Fibroblast of pulmonary artery (primary cell): ENCODE measurements around the gene ADGRF5.
A peak's percentile ranks its signal among the peaks of the same experiment; 100 is the strongest.

Experiments
- DNase-seq: peaks from one replicate; pipeline ENCODE4 v3.0.0-alpha.2; 2010; ENCODE audit warnings: low read depth
- H3K4me3 ChIP-seq: replicated peaks from 2 replicates; pipeline ENCODE4 v1.5.1; 2011; ENCODE audit warnings: low read depth, mild to moderate bottlenecking, control low read depth, low read length, moderate library complexity
- TF ChIP-seq, protein P1 (sequence below): IDR thresholded peaks from 2 replicates; pipeline ENCODE4 v1.5.1; 2011; ENCODE audit warnings: mild to moderate bottlenecking, control low read depth, low read length, inconsistent platforms; ENCODE audit errors: missing control alignments

Gene ADGRF5

DNA sequence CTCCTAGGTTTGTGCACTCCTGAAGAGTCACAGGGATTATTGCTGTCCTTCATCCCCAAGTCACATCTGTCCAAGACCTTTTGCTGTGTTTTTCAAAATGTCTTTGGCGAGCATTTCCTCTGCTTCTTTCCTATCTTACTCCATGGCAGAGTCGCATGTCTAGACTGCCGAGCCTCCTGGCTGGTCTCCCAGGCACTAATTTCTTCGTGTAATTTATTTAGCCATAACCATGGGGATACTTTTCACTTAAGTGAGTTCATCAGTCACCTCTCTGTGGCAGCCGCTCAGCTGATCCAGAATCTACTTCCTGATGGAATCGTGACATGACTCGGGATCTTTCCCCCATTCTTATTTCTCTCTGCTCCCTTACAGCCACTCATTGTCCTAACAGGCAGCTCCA is 25.8 kb downstream of the ADGRF5 start:
- no peak for DNase-seq
- no peak overlapping the region for H3K4me3 ChIP-seq
- TF ChIP-seq, protein P1, sequence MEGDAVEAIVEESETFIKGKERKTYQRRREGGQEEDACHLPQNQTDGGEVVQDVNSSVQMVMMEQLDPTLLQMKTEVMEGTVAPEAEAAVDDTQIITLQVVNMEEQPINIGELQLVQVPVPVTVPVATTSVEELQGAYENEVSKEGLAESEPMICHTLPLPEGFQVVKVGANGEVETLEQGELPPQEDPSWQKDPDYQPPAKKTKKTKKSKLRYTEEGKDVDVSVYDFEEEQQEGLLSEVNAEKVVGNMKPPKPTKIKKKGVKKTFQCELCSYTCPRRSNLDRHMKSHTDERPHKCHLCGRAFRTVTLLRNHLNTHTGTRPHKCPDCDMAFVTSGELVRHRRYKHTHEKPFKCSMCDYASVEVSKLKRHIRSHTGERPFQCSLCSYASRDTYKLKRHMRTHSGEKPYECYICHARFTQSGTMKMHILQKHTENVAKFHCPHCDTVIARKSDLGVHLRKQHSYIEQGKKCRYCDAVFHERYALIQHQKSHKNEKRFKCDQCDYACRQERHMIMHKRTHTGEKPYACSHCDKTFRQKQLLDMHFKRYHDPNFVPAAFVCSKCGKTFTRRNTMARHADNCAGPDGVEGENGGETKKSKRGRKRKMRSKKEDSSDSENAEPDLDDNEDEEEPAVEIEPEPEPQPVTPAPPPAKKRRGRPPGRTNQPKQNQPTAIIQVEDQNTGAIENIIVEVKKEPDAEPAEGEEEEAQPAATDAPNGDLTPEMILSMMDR, result no peak

- no peak for DNase-seq
- TF ChIP-seq, protein P1, result no peak
- H3K4me3 ChIP-seq, result no peak overlapping the region
These were observed 27.3 kb downstream of the ADGRF5 start for GRCh38 chr6:46894433-46894832.

- DNase-seq, result no peak
- TF ChIP-seq, protein P1, result no peak
These were observed 28.1 kb downstream of the ADGRF5 start for GRCh38 chr6:46893648-46894047.

DNA sequence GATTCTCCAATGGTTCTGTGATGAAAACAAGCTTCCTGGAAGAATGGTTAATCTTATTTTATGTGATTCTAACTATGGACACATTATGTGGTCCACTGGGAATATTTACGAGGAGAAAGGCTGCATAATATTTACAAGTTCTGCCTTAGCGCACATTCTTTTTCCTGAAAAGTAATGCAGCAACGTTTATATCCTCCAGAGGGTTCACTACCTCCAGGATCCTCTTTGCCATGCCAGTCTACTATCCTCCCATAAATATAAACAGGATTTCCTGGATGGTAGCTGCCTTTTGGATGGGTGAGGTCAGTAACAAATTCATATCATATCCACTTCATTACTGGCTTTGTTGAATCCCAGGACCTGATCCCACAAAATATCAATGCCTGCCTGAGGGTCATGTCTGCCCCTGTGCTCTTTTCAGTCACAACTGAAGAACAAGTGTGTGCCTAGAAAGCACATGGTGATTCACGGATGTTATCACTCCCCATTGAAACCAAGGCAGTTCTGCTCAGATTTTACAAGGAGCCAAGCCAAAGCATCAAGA is 30.4 kb downstream of the ADGRF5 start:
- no peak for DNase-seq
- TF ChIP-seq, protein P1, result no peak
- H3K4me3 ChIP-seq, result no peak overlapping the region

More at GRCh38 chr6:46893648-46894047, 28.1 kb downstream of the ADGRF5 start:
- no peak overlapping the region for H3K4me3 ChIP-seq

DNA sequence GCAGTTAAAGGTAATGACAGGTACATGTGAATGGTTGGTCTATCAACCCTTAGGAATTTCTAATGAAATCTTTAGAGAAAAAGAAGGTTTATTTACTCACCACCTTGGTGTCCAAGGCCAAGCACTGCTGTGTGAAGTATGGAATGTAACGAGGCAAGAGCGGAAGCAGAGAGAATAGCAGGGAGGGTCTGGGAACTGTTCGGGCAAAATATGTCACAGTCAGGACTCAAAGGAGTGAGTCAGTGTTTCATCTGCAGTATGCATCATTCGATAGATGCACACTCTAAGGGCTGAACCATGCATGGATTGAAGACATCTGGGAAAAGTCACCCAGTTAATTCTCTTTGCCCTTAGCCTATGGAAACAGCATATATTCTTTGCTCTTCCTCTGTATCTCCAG is 33.2 kb downstream of the ADGRF5 start:
- TF ChIP-seq, protein P1, result no peak
- H3K4me3 ChIP-seq, result no peak overlapping the region
- DNase-seq, result peak; percentile 47

DNA sequence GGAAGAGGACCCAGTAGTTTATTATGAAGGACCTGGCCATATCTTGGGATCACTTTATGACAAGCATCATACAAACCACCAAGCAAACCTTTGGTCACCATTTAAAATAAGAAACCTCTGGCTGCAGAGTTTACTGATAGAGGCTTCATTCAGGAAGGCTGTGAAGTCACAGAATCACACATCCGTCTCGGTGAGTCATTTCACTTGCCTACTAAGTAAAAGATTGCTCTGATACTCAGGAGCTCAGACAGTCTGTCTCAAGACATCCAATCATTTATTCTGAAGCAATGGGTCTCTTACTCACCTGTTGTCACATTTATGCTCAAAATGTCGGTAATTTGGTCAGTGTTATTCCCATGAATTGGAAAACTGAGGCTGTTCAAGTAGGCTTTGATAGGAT is 33.7 kb downstream of the ADGRF5 start:
- DNase-seq, result peak; percentile 46
- TF ChIP-seq, protein P1, result no peak
- no peak overlapping the region for H3K4me3 ChIP-seq

DNA sequence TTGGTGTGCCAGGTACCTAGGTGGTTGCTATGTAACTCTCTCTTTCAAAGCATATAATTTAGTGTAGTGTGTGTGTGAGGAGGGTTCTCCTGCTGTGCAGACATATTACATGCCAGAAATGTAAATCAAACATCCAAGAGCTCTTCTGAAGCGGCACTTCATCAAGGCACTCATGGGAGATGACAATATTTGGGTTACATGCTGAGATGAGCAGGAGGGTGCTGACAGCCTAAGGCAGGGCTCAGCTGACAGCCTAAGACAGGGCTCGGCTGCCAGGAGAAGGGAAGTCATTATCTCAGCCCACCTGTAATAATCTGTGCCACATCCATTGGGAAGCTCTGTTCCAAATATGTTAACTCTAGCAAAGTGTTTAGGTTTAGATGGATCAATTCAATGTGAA is 39.1 kb downstream of the ADGRF5 start:
- no peak overlapping the region for H3K4me3 ChIP-seq
- DNase-seq, result no peak
- TF ChIP-seq, protein P1, result no peak
